GM12878 (cell line): ENCODE measurements around the gene CNTNAP2. TPM values are rescaled to one million over a fixed set of nuclear protein-coding genes. Genes with fewer than 3 reads are reported as not detected.

Experiments used
- ATAC-seq: fragments of 200-7000 bp; cut with Tn5 transposase; 3 replicates; pipeline ENCODE4 v1.9.1; 2020; ENCODE audit warnings: mild to moderate bottlenecking, moderate library complexity
- BruUV-seq: library from RNA; stranded (reverse); fragments of 400-500 nt; replicated peaks from 2 replicates; lab custom pipeline; 2021; lab: Mats Ljungman, UMichigan
- CTCF ChIA-PET: fragments of 300-600 bp; sonication (Branson Sonifier 250); formaldehyde crosslinking; extraction: SDS; loops from one replicate; lab custom pipeline; 2021; ENCODE audit warnings: inconsistent platforms; lab: Yijun Ruan, JAX
- POLR2A ChIA-PET: fragments of 350-600 bp; formaldehyde crosslinking; extraction: SDS; loops from one replicate; lab custom pipeline; 2021; ENCODE audit warnings: inconsistent platforms; lab: Charles Lee
- RAD21 ChIA-PET: fragments of 300-600 bp; sonication (Branson Sonifier 250); formaldehyde crosslinking; loops from one replicate; lab custom pipeline; 2023; ENCODE audit warnings: antibody characterized with exemption; ENCODE audit not compliant: unreplicated experiment; lab: Charles Lee
- SMC1A ChIA-PET: fragments of 300-600 bp; sonication (Branson Sonifier 250); formaldehyde crosslinking; loops from one replicate; lab custom pipeline; 2023; ENCODE audit not compliant: unreplicated experiment, uncharacterized antibody; lab: Charles Lee
- DNase-seq: peaks from one replicate; pipeline ENCODE4 v3.0.0-alpha.2; 2011; ENCODE audit warnings: low read depth, low spot score
- FAIRE-seq: peaks from 3 replicates; lab custom pipeline; 2011; peaks lifted over from hg19 to GRCh38; lab: Jason Lieb, UNC
- H2AFZ ChIP-seq: 2 replicates; pipeline ENCODE4 v1.6.0; 2011; ENCODE audit warnings: low read depth, low read length, control low read depth; ENCODE audit not compliant: control insufficient read depth
- H3K27ac ChIP-seq: 2 replicates; pipeline ENCODE4 v1.5.1; 2011; ENCODE audit warnings: control low read depth; ENCODE audit not compliant: control insufficient read depth, insufficient read depth
- H3K27me3 ChIP-seq, 2 experiments: replicated peaks in 1 of 2; 2 replicates each; pipeline versions ENCODE4 v1.6.0 to v1.6.1; 2011; ENCODE audit warnings: low read length in 1 of 2; ENCODE audit not compliant: control insufficient read depth in 2 of 2, insufficient read depth in 2 of 2
- H3K36me3 ChIP-seq, 2 experiments: 2 replicates each; pipeline ENCODE4 v1.5.1; 2011; ENCODE audit warnings: low read length in 1 of 2; ENCODE audit not compliant: control insufficient read depth in 2 of 2, insufficient read depth in 2 of 2
- H3K4me1 ChIP-seq: 2 replicates; pipeline ENCODE4 v1.6.1; 2011; ENCODE audit warnings: mild to moderate bottlenecking, low read length, moderate library complexity, mixed read lengths; ENCODE audit not compliant: control insufficient read depth, insufficient read depth
- H3K4me2 ChIP-seq: 2 replicates; pipeline ENCODE4 v1.6.0; 2011; ENCODE audit warnings: control low read depth; ENCODE audit not compliant: control insufficient read depth, insufficient read depth
- H3K4me3 ChIP-seq: fragments of 200-600 bp; sonication (generic); 2 replicates; pipeline ENCODE4 v1.5.1; 2016
- H3K79me2 ChIP-seq: 2 replicates; pipeline ENCODE4 v1.6.0; 2011; ENCODE audit warnings: low read length; ENCODE audit not compliant: control insufficient read depth, insufficient read depth
- H3K9ac ChIP-seq: 2 replicates; pipeline ENCODE4 v1.8.0; 2011; ENCODE audit warnings: low read length, control low read depth, mixed read lengths; ENCODE audit not compliant: control insufficient read depth, insufficient read depth
- H3K9me3 ChIP-seq: replicated peaks from 3 replicates; pipeline ENCODE4 v1.5.1; 2011; ENCODE audit warnings: mild to moderate bottlenecking, low read length; ENCODE audit not compliant: control insufficient read depth, insufficient read depth
- H4K20me1 ChIP-seq: 2 replicates; pipeline ENCODE4 v1.6.0; 2011; ENCODE audit not compliant: control insufficient read depth, insufficient read depth
- BRCA1 ChIP-seq: IDR thresholded peaks from 2 replicates; pipeline ENCODE4 v1.6.1; 2011; ENCODE audit warnings: low read depth, low read length, improper control_type of control experiment
- FOXK2 ChIP-seq: fragments of 450-650 bp; IDR thresholded peaks from 2 replicates; pipeline ENCODE4 v1.6.1; 2017; ENCODE audit warnings: mild to moderate bottlenecking, moderate library complexity
- MLLT1 ChIP-seq: fragments of 450-650 bp; IDR thresholded peaks from 2 replicates; pipeline ENCODE4 v1.6.1; 2016; ENCODE audit warnings: mild to moderate bottlenecking
- MXI1 ChIP-seq: fragments of 150-350 bp; IDR thresholded peaks from 2 replicates; pipeline ENCODE4 v1.6.1; 2011; ENCODE audit warnings: low read depth, mild to moderate bottlenecking, inconsistent platforms, low read length, improper control_type of control experiment
- NR2F1 ChIP-seq: fragments of 450-650 bp; conservative IDR thresholded peaks from 2 replicates; pipeline ENCODE4 v1.6.1; 2017; ENCODE audit warnings: mild to moderate bottlenecking
- PAX5 ChIP-seq: IDR thresholded peaks from 2 replicates; pipeline ENCODE4 v1.6.1; 2011; ENCODE audit warnings: low read depth, low read length, borderline replicate concordance
- RELA ChIP-seq: fragments of 450-650 bp; IDR thresholded peaks from 2 replicates; pipeline ENCODE4 v1.8.0; 2014; ENCODE audit warnings: borderline replicate concordance; ENCODE audit not compliant: partially characterized antibody
- RUNX3 ChIP-seq: IDR thresholded peaks from 2 replicates; pipeline ENCODE4 v1.6.1; 2012; ENCODE audit warnings: low read length, inconsistent platforms
- WGBS: methylation state at CpG from one replicate; pipeline ENCODE4 v1.1.6; 2016; ENCODE audit warnings: low lambda C conversion rate; ENCODE audit not compliant: insufficient replicate concordance, insufficient coverage; ENCODE audit errors: missing lambda C conversion rate; 5-methylcytosine and 5-hydroxymethylcytosine counted together
- in situ Hi-C: fragments of 300-500 bp; cut with MboI; formaldehyde crosslinking; loops from 9 replicates; pipeline ENCODE4 v1.14.3; 2018; ENCODE audit warnings: mixed read lengths
- intact Hi-C: fragments of 100-400 bp; cut with micrococcal nuclease; formaldehyde crosslinking; loops from one replicate; pipeline ENCODE4 v1.14.2; 2022; ENCODE audit not compliant: unreplicated experiment
- polyA plus RNA-seq, 11 experiments: library from polyadenylated mRNA; depleted of rRNA in 4 of 11; unstranded in 6 of 11; stranded (reverse) in 5 of 11; fragments of >200 nt; fragmentation: Nextera tagmentation in 4 of 11; fragmentation: Illumina TruSeq in 1 of 11; extraction: Ambion mirVana in 4 of 11; extraction: Trizol in 1 of 11; gene quantifications; 1 replicate in 1 of 11; 2 replicates in 10 of 11; pipeline versions ENCODE4 v1.2.1 to v1.2.3, GENCODE V29; 2011 to 2016; ENCODE audit warnings: inconsistent platforms in 2 of 11, missing spikeins in 2 of 11, low read depth in 1 of 11
- total RNA-seq, 4 experiments: library from RNA; depleted of rRNA in 3 of 4; stranded (reverse); fragments of >200 nt in 3 of 4; fragmentation: Illumina TruSeq in 1 of 4; extraction: Trizol in 1 of 4; gene quantifications; 2 replicates each; pipeline versions ENCODE4 v1.2.1 to v1.2.3, GENCODE V29; 2013 to 2021
- TF ChIP-seq, protein P1 (sequence below): fragments of 450-650 bp; IDR thresholded peaks from 2 replicates; pipeline ENCODE4 v1.6.1; 2017; ENCODE audit warnings: mild to moderate bottlenecking, low read depth, inconsistent platforms; ENCODE audit not compliant: poor library complexity, severe bottlenecking
- TF ChIP-seq, protein P2 (sequence below): fragments of 450-650 bp; IDR thresholded peaks from 2 replicates; pipeline ENCODE4 v1.6.1; 2017; ENCODE audit warnings: mild to moderate bottlenecking

Gene CNTNAP2
- total and polyA plus RNA-seq, 10 of the 15 experiments (the other 5 are each of a cell fraction or from before 2014, with no cell fraction given), result 0.03 to 0.08 (median 0.03) TPM; not detected in 7

- ChIA-PET POLR2A (no interaction called here), SMC1A (no interaction called here), CTCF (no interaction called here), RAD21 (no interaction called here)
- H3K79me2 ChIP-seq, result no peaks in the 10 kb centered on the region
- intact Hi-C loops, result loop anchor here (5.0 kb wide), 1 partner anchor 192 kb away; no protein-coding TSS in a partner anchor
- FAIRE-seq (no peak), DNase-seq (no peak), ATAC-seq (no peak)
- no peaks in the 10 kb centered on the region for H3K4me1 ChIP-seq
- no peaks in the 10 kb centered on the region; a peak in 1 of 4 replicates for H3K27me3 ChIP-seq
- no peak overlapping the region for H3K27ac ChIP-seq
- 20% methylated on average over 2 of the region's 2 CpGs for WGBS
- no peaks in the 10 kb centered on the region for H4K20me1 ChIP-seq
- no TSS peak for BruUV-seq
- H3K36me3 ChIP-seq, result no peaks in the 10 kb centered on the region
- in situ Hi-C loops, result loop anchor here (10.0 kb wide), 1 partner anchor 835 kb away; no protein-coding TSS in a partner anchor
- H3K9me3 ChIP-seq, result no peaks in the 10 kb centered on the region
- H2AFZ ChIP-seq, result no peak overlapping the region
- TF ChIP-seq RELA, result no peak
- H3K4me3 ChIP-seq, result no peak overlapping the region
- H3K9ac ChIP-seq, result no peak overlapping the region
- no peak overlapping the region for H3K4me2 ChIP-seq
Measured at GRCh38 chr7:148079206-148080080, 1962.8 kb downstream of the CNTNAP2 start.

GRCh38 chr7:148083448-148083847 lies 1966.8 kb downstream of the CNTNAP2 start:
- Histone ChIP-seq H3K9ac (no peak overlapping the region), H3K27ac (no peak overlapping the region), H3K4me3 (no peak overlapping the region), H3K4me2 (no peak overlapping the region), H3K36me3 (no peaks in the 10 kb centered on the region), H3K9me3 (no peaks in the 10 kb centered on the region), H2AFZ (no peak overlapping the region), H4K20me1 (no peaks in the 10 kb centered on the region), H3K4me1 (no peaks in the 10 kb centered on the region), H3K79me2 (no peaks in the 10 kb centered on the region), H3K27me3 (no peaks in the 10 kb centered on the region; a peak in 1 of 4 replicates)
- in situ Hi-C loops (loop anchor here (10.0 kb wide), 1 partner anchor 839 kb away; no protein-coding TSS in a partner anchor), intact Hi-C loops (loop anchor here (5.0 kb wide), 1 partner anchor 196 kb away; no protein-coding TSS in a partner anchor)
- no peak for DNase-seq
- no peak for ATAC-seq
- SMC1A ChIA-PET, result interaction anchor here (1.0 kb wide), 1 partner anchor 411 kb away, joined by 3 read pairs; no protein-coding TSS in a partner anchor
- WGBS, result 0% methylated on average over 1 of the region's 1 CpG
- no TSS peak for BruUV-seq
- RAD21 ChIA-PET, result no interaction called here
- no peak for FAIRE-seq
- CTCF ChIA-PET, result no interaction called here
- POLR2A ChIA-PET, result no interaction called here
- TF ChIP-seq RUNX3 (no peak), PAX5 (no peak), FOXK2 (no peak), BRCA1 (no peak), MLLT1 (no peak), NR2F1 (no peak), MXI1 (no peak)
- TF ChIP-seq, protein P1, sequence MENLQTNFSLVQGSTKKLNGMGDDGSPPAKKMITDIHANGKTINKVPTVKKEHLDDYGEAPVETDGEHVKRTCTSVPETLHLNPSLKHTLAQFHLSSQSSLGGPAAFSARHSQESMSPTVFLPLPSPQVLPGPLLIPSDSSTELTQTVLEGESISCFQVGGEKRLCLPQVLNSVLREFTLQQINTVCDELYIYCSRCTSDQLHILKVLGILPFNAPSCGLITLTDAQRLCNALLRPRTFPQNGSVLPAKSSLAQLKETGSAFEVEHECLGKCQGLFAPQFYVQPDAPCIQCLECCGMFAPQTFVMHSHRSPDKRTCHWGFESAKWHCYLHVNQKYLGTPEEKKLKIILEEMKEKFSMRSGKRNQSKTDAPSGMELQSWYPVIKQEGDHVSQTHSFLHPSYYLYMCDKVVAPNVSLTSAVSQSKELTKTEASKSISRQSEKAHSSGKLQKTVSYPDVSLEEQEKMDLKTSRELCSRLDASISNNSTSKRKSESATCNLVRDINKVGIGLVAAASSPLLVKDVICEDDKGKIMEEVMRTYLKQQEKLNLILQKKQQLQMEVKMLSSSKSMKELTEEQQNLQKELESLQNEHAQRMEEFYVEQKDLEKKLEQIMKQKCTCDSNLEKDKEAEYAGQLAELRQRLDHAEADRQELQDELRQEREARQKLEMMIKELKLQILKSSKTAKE, result no peak
- TF ChIP-seq, protein P2, sequence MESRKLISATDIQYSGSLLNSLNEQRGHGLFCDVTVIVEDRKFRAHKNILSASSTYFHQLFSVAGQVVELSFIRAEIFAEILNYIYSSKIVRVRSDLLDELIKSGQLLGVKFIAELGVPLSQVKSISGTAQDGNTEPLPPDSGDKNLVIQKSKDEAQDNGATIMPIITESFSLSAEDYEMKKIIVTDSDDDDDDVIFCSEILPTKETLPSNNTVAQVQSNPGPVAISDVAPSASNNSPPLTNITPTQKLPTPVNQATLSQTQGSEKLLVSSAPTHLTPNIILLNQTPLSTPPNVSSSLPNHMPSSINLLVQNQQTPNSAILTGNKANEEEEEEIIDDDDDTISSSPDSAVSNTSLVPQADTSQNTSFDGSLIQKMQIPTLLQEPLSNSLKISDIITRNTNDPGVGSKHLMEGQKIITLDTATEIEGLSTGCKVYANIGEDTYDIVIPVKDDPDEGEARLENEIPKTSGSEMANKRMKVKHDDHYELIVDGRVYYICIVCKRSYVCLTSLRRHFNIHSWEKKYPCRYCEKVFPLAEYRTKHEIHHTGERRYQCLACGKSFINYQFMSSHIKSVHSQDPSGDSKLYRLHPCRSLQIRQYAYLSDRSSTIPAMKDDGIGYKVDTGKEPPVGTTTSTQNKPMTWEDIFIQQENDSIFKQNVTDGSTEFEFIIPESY, result no peak
